Hepatocyte (in vitro differentiated cells): ENCODE results near the gene RBBP5. TPM values are rescaled to one million over a fixed set of nuclear protein-coding genes. Genes with fewer than 3 reads are reported as not detected.

Experiments
- DNase-seq: peaks from one replicate; pipeline ENCODE4 v3.0.0-alpha.2; 2016; ENCODE audit warnings: low spot score
- H2AFZ ChIP-seq: fragments of 200-600 bp; sonication (generic); 2 replicates; pipeline ENCODE4 v1.6.0; 2016; ENCODE audit warnings: antibody characterized with exemption, mild to moderate bottlenecking
- H3K27ac ChIP-seq: fragments of 200-600 bp; sonication (generic); 2 replicates; pipeline ENCODE4 v1.5.1; 2016; ENCODE audit warnings: mild to moderate bottlenecking
- H3K27me3 ChIP-seq: fragments of 200-600 bp; sonication (generic); 2 replicates; pipeline ENCODE4 v1.6.1; 2016
- H3K36me3 ChIP-seq: fragments of 200-600 bp; sonication (generic); replicated peaks from 2 replicates; pipeline ENCODE4 v1.5.1; 2016; ENCODE audit warnings: low read depth; ENCODE audit not compliant: insufficient read depth
- H3K4me1 ChIP-seq: fragments of 200-600 bp; sonication (generic); 2 replicates; pipeline ENCODE4 v1.5.1; 2016; ENCODE audit warnings: mild to moderate bottlenecking, moderate library complexity; ENCODE audit not compliant: insufficient read depth
- H3K4me2 ChIP-seq: fragments of 200-600 bp; sonication (generic); 2 replicates; pipeline ENCODE4 v1.6.0; 2016
- H3K4me3 ChIP-seq: fragments of 200-600 bp; sonication (generic); 2 replicates; pipeline ENCODE4 v1.5.1; 2016; ENCODE audit warnings: mild to moderate bottlenecking
- H3K79me2 ChIP-seq: fragments of 200-600 bp; sonication (generic); 2 replicates; pipeline ENCODE4 v1.6.0; 2017; ENCODE audit warnings: mild to moderate bottlenecking
- H3K9me2 ChIP-seq: fragments of 200-600 bp; sonication (generic); replicated peaks from 2 replicates; pipeline ENCODE4 v1.6.0; 2017; ENCODE audit warnings: mild to moderate bottlenecking; ENCODE audit not compliant: insufficient read depth
- H3K9me3 ChIP-seq: fragments of 200-600 bp; sonication (generic); 2 replicates; pipeline ENCODE4 v1.5.1; 2016; ENCODE audit warnings: low read depth, mild to moderate bottlenecking
- H4K20me1 ChIP-seq: fragments of 200-600 bp; sonication (generic); 2 replicates; pipeline ENCODE4 v1.6.0; 2016; ENCODE audit warnings: mild to moderate bottlenecking; ENCODE audit not compliant: insufficient read depth, poor library complexity, severe bottlenecking
- CTCF ChIP-seq: fragments of 200-600 bp; sonication (generic); IDR thresholded peaks from 2 replicates; pipeline ENCODE4 v1.5.1; 2016; ENCODE audit warnings: antibody characterized with exemption, mild to moderate bottlenecking; ENCODE audit not compliant: poor library complexity
- EZH2 ChIP-seq: fragments of 200-600 bp; sonication (generic); IDR thresholded peaks from 2 replicates; pipeline ENCODE4 v1.6.1; 2016; ENCODE audit warnings: antibody characterized with exemption, mild to moderate bottlenecking, borderline replicate concordance
- EZH2phosphoT487 ChIP-seq: fragments of 200-600 bp; sonication (generic); IDR thresholded peaks from one replicate; pipeline ENCODE4 v1.6.1; 2018; ENCODE audit warnings: antibody characterized with exemption, mild to moderate bottlenecking, low read depth, moderate library complexity; ENCODE audit not compliant: unreplicated experiment, severe bottlenecking
- WGBS: methylation state at CpG from one replicate; pipeline ENCODE4 v1.1.6; 2016; ENCODE audit warnings: low lambda C conversion rate; ENCODE audit errors: missing lambda C conversion rate; 5-methylcytosine and 5-hydroxymethylcytosine counted together
- polyA plus RNA-seq: library from polyadenylated mRNA; unstranded; fragments of >200 nt; fragmentation: Nextera tagmentation; extraction: Ambion mirVana; gene quantifications from 2 replicates; pipeline ENCODE4 v1.2.1, GENCODE V29; 2016
- total RNA-seq: library from RNA; depleted of rRNA; stranded (reverse); fragments of >200 nt; gene quantifications from 2 replicates; pipeline ENCODE4 v1.2.3, GENCODE V29; 2014

The RBBP5 gene
- total and polyA plus RNA-seq, 2 experiments from 2014 or later: 9.0 to 15.3 TPM

- Histone ChIP-seq H3K9me2 (no peaks in the 10 kb centered on the region), H3K9me3 (no peaks in the 10 kb centered on the region), H3K4me3 (no peak overlapping the region), H3K27me3 (no peaks in the 10 kb centered on the region), H3K36me3 (no peaks in the 10 kb centered on the region), H3K4me2 (no peak overlapping the region), H2AFZ (no peak overlapping the region), H3K4me1 (no peaks in the 10 kb centered on the region), H3K79me2 (no peaks in the 10 kb centered on the region), H4K20me1 (no peaks in the 10 kb centered on the region), H3K27ac (no peak overlapping the region)
- TF ChIP-seq CTCF: peak; percentile 16
- TF ChIP-seq EZH2: no peak
- no peak for TF ChIP-seq EZH2phosphoT487
- no peak for DNase-seq
- 66% methylated on average over 13 of the region's 13 CpGs for whole genome bisulfite sequencing
Measured at GRCh38 chr1:205066141-205066818, 55.5 kb downstream of the RBBP5 start.

GRCh38 chr1:205065666-205066065, 56.1 kb downstream of the RBBP5 start:
- Histone ChIP-seq H2AFZ (no peak overlapping the region), H3K9me2 (no peaks in the 10 kb centered on the region), H3K27ac (no peak overlapping the region), H4K20me1 (no peaks in the 10 kb centered on the region), H3K9me3 (no peaks in the 10 kb centered on the region), H3K79me2 (no peaks in the 10 kb centered on the region), H3K4me3 (no peak overlapping the region), H3K27me3 (no peaks in the 10 kb centered on the region), H3K4me2 (no peak overlapping the region), H3K4me1 (no peaks in the 10 kb centered on the region), H3K36me3 (no peaks in the 10 kb centered on the region)
- TF ChIP-seq CTCF: no peak
- WGBS: 92% methylated on average over 13 of the region's 14 CpGs
- DNase-seq: no peak

- 91% methylated on average over 9 of the region's 9 CpGs for WGBS
- H3K9me2 ChIP-seq: no peaks in the 10 kb centered on the region
- no peak overlapping the region for H3K4me3 ChIP-seq
- no peak for TF ChIP-seq EZH2phosphoT487
- no peak for TF ChIP-seq CTCF
- TF ChIP-seq EZH2: no peak
- no peaks in the 10 kb centered on the region for H3K4me1 ChIP-seq
- no peak overlapping the region for H2AFZ ChIP-seq
- no peaks in the 10 kb centered on the region for H3K36me3 ChIP-seq
- H4K20me1 ChIP-seq: no peaks in the 10 kb centered on the region
- H3K4me2 ChIP-seq: no peak overlapping the region
- no peaks in the 10 kb centered on the region for H3K9me3 ChIP-seq
- no peak for DNase-seq
- no peak overlapping the region for H3K27ac ChIP-seq
- H3K79me2 ChIP-seq: no peaks in the 10 kb centered on the region
- no peaks in the 10 kb centered on the region for H3K27me3 ChIP-seq
Measured at GRCh38 chr1:205064741-205065316, 56.9 kb downstream of the RBBP5 start.
